DMS53 treated with DMSO at 0.1 percent for 48 hours (cell line): Measurements from ENCODE around the gene ARRB1.
A peak's percentile ranks its signal among the peaks of the same experiment; 100 is the strongest.
"Not testable (repeated sequence)": the region's sequence is repeated elsewhere in the genome, so short reads cannot be mapped to it uniquely, and the experiment has no call there.

Experiments
- DNase-seq: peaks from one replicate; lab custom pipeline; 2025; ENCODE audit not compliant: unreplicated experiment; lab: John Stamatoyannopoulos, UW

ARRB1 gene

GRCh38 chr11:75344186-75344585, 7.3 kb downstream of the ARRB1 start:
- no peak for DNase-seq

GRCh38 chr11:75342966-75343870, 8.2 kb downstream of the ARRB1 start:
- peak; percentile 100 for DNase-seq

GRCh38 chr11:75342231-75342918, 9.1 kb downstream of the ARRB1 start:
- DNase-seq, result no peak

- peak; percentile 20 for DNase-seq
Observed at GRCh38 chr11:75341612-75342011, 9.8 kb downstream of the ARRB1 start.

- no peak for DNase-seq
Observed at GRCh38 chr11:75339685-75340409, 11.6 kb downstream of the ARRB1 start.

- DNase-seq, result no peak
Observed at GRCh38 chr11:75338516-75339208, 12.8 kb downstream of the ARRB1 start.

GRCh38 chr11:75337195-75337654, 14.2 kb downstream of the ARRB1 start:
- DNase-seq, result no peak

- DNase-seq, result no peak
Observed at GRCh38 chr11:75334976-75335375, 16.5 kb downstream of the ARRB1 start.

GRCh38 chr11:75334402-75334891, 17.0 kb downstream of the ARRB1 start:
- no peak for DNase-seq

- no peak for DNase-seq
Observed at GRCh38 chr11:75333807-75334140, 17.7 kb downstream of the ARRB1 start.

GRCh38 chr11:75333022-75333806, 18.2 kb downstream of the ARRB1 start:
- DNase-seq, result no peak

GRCh38 chr11:75331761-75332160, 19.7 kb downstream of the ARRB1 start:
- DNase-seq, result not testable (repeated sequence)

GRCh38 chr11:75331304-75331703, 20.2 kb downstream of the ARRB1 start:
- DNase-seq, result not testable (repeated sequence)

- not testable (repeated sequence) for DNase-seq
Observed at GRCh38 chr11:75330886-75331285, 20.6 kb downstream of the ARRB1 start.

- no peak for DNase-seq
Observed at GRCh38 chr11:75330291-75330690, 21.2 kb downstream of the ARRB1 start.

GRCh38 chr11:75328426-75329277, 22.8 kb downstream of the ARRB1 start:
- peak; percentile 100 for DNase-seq

GRCh38 chr11:75326439-75326810, 25.0 kb downstream of the ARRB1 start:
- DNase-seq, result no peak

GRCh38 chr11:75325713-75326438, 25.6 kb downstream of the ARRB1 start:
- peak; percentile 93 for DNase-seq
